Measurements from ENCODE around the gene VWA2.

Gene VWA2

DNA sequence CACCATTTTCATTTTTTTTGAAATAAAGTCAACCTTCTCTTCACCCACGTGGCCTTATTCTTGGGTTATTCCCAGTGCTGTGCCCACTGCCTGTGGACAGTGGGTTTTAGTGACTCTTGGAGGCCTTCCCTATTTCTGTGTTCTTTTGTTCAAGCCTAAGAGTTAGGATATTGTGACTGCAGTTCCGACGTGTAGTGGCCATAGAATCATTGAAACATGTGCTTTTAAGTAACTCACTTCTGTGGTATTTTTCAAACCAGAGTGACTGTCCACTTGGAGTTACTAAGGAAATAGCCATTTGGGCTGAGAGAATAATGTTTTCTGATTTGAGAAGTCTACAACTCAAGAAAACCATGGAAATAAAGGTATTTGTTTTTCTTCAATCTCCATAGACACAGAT lies 36.2 kb upstream of the VWA2 start:
- Histone ChIP-seq H3K36me3 (ENCODE audit: control insufficient read depth in 2 of 2, insufficient read depth in 1 of 2, low read length in 2 of 2) (no peaks in the 10 kb centered on the region), H3K4me3 (ENCODE audit: low read depth, low read length) (no peak overlapping the region), H3K4me1 (ENCODE audit: control insufficient read depth, insufficient read depth, low read length) (no peaks in the 10 kb centered on the region), H3K9me3 (ENCODE audit: control insufficient read depth, insufficient read depth, low read depth, low read length) (no peaks in the 10 kb centered on the region), H3K27ac (ENCODE audit: extremely low read depth, low read depth, low read length) (no peak overlapping the region)
- POLR2A ChIA-PET = no interaction called here
- CTCF ChIA-PET = no interaction called here
- TF ChIP-seq EGR2 (tag by site-specific recombination; IDR thresholded peaks at IDR 0.05; ENCODE audit: low read depth) (no peak), ZNF16 (tag by site-specific recombination; IDR thresholded peaks at IDR 0.05; ENCODE audit: low read depth) (no peak), ZBTB21 (tag by site-specific recombination; IDR thresholded peaks at IDR 0.05) (no peak), ZFP41 (tag by site-specific recombination; IDR thresholded peaks at IDR 0.05; ENCODE audit: borderline replicate concordance) (no peak), MEIS1 (CRISPR knock-in tag; IDR thresholded peaks at IDR 0.05; ENCODE audit: borderline replicate concordance) (no peak), ZNF350 (tag by site-specific recombination; IDR thresholded peaks at IDR 0.05) (no peak), PRDM1 (tag by site-specific recombination; IDR thresholded peaks at IDR 0.05) (no peak), ZNF138 (tag by site-specific recombination; IDR thresholded peaks at IDR 0.05; ENCODE audit: borderline replicate concordance) (no peak), ZNF747 (tag by site-specific recombination; IDR thresholded peaks at IDR 0.05) (no peak), ZBTB20 (tag by site-specific recombination; IDR thresholded peaks at IDR 0.05) (no peak), ZNF629 (tag by site-specific recombination; IDR thresholded peaks at IDR 0.05) (no peak), ZNF600 (tag by site-specific recombination; IDR thresholded peaks at IDR 0.05) (no peak)
- TF ChIP-seq, protein P1, sequence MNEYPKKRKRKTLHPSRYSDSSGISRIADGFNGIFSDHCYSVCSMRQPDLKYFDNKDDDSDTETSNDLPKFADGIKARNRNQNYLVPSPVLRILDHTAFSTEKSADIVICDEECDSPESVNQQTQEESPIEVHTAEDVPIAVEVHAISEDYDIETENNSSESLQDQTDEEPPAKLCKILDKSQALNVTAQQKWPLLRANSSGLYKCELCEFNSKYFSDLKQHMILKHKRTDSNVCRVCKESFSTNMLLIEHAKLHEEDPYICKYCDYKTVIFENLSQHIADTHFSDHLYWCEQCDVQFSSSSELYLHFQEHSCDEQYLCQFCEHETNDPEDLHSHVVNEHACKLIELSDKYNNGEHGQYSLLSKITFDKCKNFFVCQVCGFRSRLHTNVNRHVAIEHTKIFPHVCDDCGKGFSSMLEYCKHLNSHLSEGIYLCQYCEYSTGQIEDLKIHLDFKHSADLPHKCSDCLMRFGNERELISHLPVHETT (tag by site-specific recombination; IDR thresholded peaks at IDR 0.05) = no peak

DNA sequence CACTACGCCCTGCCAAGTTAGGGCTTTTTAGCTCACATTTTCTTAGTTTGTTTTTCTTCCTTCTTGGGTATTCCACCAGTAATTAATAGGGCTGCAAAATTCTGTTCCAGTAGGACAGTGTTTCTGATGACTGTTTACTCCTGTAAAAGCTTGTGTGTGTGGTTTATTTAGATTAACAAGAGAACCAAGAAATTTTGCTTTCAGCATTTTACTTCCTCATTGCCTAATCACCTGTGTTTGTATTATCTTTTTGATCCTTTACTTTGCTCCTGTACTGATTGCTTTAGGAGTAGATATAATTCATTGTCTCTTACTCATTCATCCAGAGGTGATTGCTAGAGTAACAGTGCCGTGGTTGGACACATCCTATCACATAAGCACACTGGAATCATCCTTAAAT lies 32.2 kb upstream of the VWA2 start:
- H3K4me1 ChIP-seq (ENCODE audit: control insufficient read depth, insufficient read depth, low read length) = no peaks in the 10 kb centered on the region
- POLR2A ChIA-PET = no interaction called here
- no peak overlapping the region for H3K27ac ChIP-seq (ENCODE audit: extremely low read depth, low read depth, low read length)
- H3K4me3 ChIP-seq (ENCODE audit: low read depth, low read length) = no peak overlapping the region
- H3K9me3 ChIP-seq (ENCODE audit: control insufficient read depth, insufficient read depth, low read depth, low read length) = no peaks in the 10 kb centered on the region
- no peaks in the 10 kb centered on the region for H3K36me3 ChIP-seq (ENCODE audit: control insufficient read depth in 2 of 2, insufficient read depth in 1 of 2, low read length in 2 of 2)
- TF ChIP-seq ZNF830 (tag by site-specific recombination; IDR thresholded peaks at IDR 0.05; ENCODE audit: low read depth) (no peak), ZNF544 (tag by site-specific recombination; IDR thresholded peaks at IDR 0.05) (no peak)
- CTCF ChIA-PET = interaction anchor here (0.7 kb wide), 1 partner anchor 264 kb away, joined by 4 read pairs; no protein-coding TSS in a partner anchor

DNA sequence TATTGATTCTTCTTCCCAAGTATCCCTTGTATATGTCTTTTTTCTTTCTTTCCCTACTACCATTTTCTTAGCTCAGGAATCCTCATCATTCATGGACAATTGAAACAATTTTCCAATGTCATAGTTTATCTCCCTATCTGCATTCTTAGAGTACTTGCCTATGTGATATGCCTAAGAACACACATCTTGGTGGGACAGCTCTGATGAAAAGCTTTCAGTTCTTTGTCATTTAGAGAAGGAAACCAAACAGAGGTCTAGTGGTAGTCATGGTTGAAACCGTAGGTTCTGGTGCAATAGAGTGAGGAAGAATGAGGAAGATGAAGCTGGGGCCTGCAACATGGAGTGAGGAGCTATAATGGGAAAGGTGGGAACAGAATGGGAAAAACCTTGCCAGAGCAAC lies 31.7 kb upstream of the VWA2 start:
- H3K36me3 ChIP-seq (ENCODE audit: control insufficient read depth in 2 of 2, insufficient read depth in 1 of 2, low read length in 2 of 2) = no peaks in the 10 kb centered on the region
- POLR2A ChIA-PET = no interaction called here
- no peak overlapping the region for H3K27ac ChIP-seq (ENCODE audit: extremely low read depth, low read depth, low read length)
- no peaks in the 10 kb centered on the region for H3K4me1 ChIP-seq (ENCODE audit: control insufficient read depth, insufficient read depth, low read length)
- no peak overlapping the region for H3K4me3 ChIP-seq (ENCODE audit: low read depth, low read length)
- CTCF ChIA-PET = interaction anchor here (0.7 kb wide), 1 partner anchor 264 kb away, joined by 4 read pairs; no protein-coding TSS in a partner anchor
- H3K9me3 ChIP-seq (ENCODE audit: control insufficient read depth, insufficient read depth, low read depth, low read length) = no peaks in the 10 kb centered on the region
- no peak for TF ChIP-seq ZNF394 (tag by site-specific recombination; IDR thresholded peaks at IDR 0.05; ENCODE audit: borderline replicate concordance)
- TF ChIP-seq, protein P1 (tag by site-specific recombination; IDR thresholded peaks at IDR 0.05) = no peak
- TF ChIP-seq ZNF777 (tag by site-specific recombination; IDR thresholded peaks at IDR 0.05; ENCODE audit: borderline replicate concordance) = no peak
- TF ChIP-seq, protein P2, sequence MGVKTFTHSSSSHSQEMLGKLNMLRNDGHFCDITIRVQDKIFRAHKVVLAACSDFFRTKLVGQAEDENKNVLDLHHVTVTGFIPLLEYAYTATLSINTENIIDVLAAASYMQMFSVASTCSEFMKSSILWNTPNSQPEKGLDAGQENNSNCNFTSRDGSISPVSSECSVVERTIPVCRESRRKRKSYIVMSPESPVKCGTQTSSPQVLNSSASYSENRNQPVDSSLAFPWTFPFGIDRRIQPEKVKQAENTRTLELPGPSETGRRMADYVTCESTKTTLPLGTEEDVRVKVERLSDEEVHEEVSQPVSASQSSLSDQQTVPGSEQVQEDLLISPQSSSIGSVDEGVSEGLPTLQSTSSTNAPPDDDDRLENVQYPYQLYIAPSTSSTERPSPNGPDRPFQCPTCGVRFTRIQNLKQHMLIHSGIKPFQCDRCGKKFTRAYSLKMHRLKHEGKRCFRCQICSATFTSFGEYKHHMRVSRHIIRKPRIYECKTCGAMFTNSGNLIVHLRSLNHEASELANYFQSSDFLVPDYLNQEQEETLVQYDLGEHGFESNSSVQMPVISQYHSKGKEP (tag by site-specific recombination; IDR thresholded peaks at IDR 0.05) = no peak
- no peak for TF ChIP-seq ZNF510 (tag by site-specific recombination; IDR thresholded peaks at IDR 0.05; ENCODE audit: insufficient replicate concordance)
- TF ChIP-seq, protein P3, sequence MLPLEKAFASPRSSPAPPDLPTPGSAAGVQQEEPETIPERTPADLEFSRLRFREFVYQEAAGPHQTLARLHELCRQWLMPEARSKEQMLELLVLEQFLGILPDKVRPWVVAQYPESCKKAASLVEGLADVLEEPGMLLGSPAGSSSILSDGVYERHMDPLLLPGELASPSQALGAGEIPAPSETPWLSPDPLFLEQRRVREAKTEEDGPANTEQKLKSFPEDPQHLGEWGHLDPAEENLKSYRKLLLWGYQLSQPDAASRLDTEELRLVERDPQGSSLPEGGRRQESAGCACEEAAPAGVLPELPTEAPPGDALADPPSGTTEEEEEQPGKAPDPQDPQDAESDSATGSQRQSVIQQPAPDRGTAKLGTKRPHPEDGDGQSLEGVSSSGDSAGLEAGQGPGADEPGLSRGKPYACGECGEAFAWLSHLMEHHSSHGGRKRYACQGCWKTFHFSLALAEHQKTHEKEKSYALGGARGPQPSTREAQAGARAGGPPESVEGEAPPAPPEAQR (tag by site-specific recombination; IDR thresholded peaks at IDR 0.05) = no peak
- no peak for TF ChIP-seq ZNF623 (tag by site-specific recombination; IDR thresholded peaks at IDR 0.05)
- no peak for TF ChIP-seq ZNF146 (tag by site-specific recombination; IDR thresholded peaks at IDR 0.05)
- TF ChIP-seq, protein P4, sequence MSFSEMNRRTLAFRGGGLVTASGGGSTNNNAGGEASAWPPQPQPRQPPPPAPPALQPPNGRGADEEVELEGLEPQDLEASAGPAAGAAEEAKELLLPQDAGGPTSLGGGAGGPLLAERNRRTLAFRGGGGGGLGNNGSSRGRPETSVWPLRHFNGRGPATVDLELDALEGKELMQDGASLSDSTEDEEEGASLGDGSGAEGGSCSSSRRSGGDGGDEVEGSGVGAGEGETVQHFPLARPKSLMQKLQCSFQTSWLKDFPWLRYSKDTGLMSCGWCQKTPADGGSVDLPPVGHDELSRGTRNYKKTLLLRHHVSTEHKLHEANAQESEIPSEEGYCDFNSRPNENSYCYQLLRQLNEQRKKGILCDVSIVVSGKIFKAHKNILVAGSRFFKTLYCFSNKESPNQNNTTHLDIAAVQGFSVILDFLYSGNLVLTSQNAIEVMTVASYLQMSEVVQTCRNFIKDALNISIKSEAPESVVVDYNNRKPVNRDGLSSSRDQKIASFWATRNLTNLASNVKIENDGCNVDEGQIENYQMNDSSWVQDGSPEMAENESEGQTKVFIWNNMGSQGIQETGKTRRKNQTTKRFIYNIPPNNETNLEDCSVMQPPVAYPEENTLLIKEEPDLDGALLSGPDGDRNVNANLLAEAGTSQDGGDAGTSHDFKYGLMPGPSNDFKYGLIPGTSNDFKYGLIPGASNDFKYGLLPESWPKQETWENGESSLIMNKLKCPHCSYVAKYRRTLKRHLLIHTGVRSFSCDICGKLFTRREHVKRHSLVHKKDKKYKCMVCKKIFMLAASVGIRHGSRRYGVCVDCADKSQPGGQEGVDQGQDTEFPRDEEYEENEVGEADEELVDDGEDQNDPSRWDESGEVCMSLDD (tag by site-specific recombination; IDR thresholded peaks at IDR 0.05) = no peak
- TF ChIP-seq BCL11A (tag by site-specific recombination; IDR thresholded peaks at IDR 0.05; ENCODE audit: low read depth) = no peak
- no peak for TF ChIP-seq KLF16 (tag by site-specific recombination; IDR thresholded peaks at IDR 0.05)
